ENCODE data around the gene GALNTL6. TPM values are rescaled to one million over a fixed set of nuclear protein-coding genes. Genes with fewer than 3 reads are reported as not detected.

The GALNTL6 gene
- polyA plus RNA-seq, 3 donors: 0.79 to 1.5 (median 1.0) TPM

DNA sequence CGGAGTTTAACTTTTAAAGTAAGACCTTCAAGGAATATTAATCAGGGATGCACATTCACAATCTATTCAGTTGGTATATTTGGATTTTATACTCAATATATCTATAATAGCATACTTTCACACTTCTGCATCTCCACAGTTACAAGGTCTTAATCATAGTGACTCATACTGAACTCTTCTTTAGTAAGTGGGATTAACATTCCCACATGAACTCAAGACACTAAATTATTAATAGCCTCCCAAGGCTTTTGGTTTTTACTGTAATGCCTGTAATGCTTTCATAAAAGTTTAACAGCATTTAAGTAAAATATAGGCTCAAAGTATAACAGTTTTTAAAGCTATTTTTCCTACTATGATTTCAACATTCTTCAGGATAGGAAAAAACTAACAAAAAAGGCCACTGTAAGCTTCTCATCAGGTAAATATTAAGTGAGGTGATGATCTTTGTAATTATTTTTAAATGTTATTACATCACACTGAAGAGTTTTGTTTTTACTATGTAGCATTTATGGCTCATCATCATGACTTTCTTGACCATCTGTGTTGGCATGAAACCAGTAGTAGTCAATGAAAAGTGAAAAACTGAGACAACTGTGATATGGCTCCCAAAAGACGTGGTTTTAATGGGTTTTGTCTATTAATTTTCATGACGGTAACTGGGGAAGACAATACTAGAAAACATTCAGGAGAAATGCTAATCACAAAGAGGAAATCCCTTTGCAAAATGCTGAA lies 1263.9 kb downstream of the GALNTL6 start:
- no peak for DNase-seq (ENCODE audit: extremely low read depth in 1 of 11, low read depth in 9 of 11, low spot score in 4 of 11)

GRCh38 chr4:173088144-173088543 lies 1274.9 kb downstream of the GALNTL6 start:
- DNase-seq (ENCODE audit: extremely low read depth in 1 of 11, low read depth in 9 of 11, low spot score in 4 of 11): no peak

Data from renal cortex interstitium (tissue), 11 donors.